HepG2 (cell line): ENCODE results near the gene RBP4. TPM values are rescaled to one million over a fixed set of nuclear protein-coding genes. Genes with fewer than 3 reads are reported as not detected.

Source experiments
- CEBPG ChIP-seq: IDR thresholded peaks from 2 replicates; pipeline ENCODE4 v1.6.1; 2016
- EP300 ChIP-seq, 3 experiments: sonication (generic) in 1 of 3; formaldehyde crosslinking in 1 of 3; IDR thresholded peaks; 2 replicates each; pipeline versions ENCODE4 v1.5.1 to v1.6.1; 2011 to 2020; ENCODE audit warnings: low read depth in 2 of 3, low read length in 2 of 3, borderline replicate concordance in 1 of 3, improper control_type of control experiment in 1 of 3, mild to moderate bottlenecking in 1 of 3, missing genetic modification reagents in 1 of 3, moderate library complexity in 1 of 3
- KDM3A ChIP-seq: IDR thresholded peaks from 2 replicates; pipeline ENCODE4 v1.6.1; 2018; ENCODE audit warnings: low read depth, missing compliant biosample characterization
- MED1 ChIP-seq: sonication (generic); formaldehyde crosslinking; IDR thresholded peaks from 2 replicates; pipeline ENCODE4 v1.4.0; 2020; ENCODE audit warnings: missing genetic modification reagents
- MTF2 ChIP-seq: sonication (generic); formaldehyde crosslinking; IDR thresholded peaks from 2 replicates; pipeline ENCODE4 v1.5.0; 2020; ENCODE audit warnings: missing genetic modification reagents, borderline replicate concordance
- NFATC3 ChIP-seq: sonication (generic); formaldehyde crosslinking; IDR thresholded peaks from 2 replicates; pipeline ENCODE4 v1.5.1; 2020; ENCODE audit warnings: mild to moderate bottlenecking, missing genetic modification reagents
- NR2C2 ChIP-seq: sonication (generic); formaldehyde crosslinking; IDR thresholded peaks from 2 replicates; pipeline ENCODE4 v1.4.0; 2020; ENCODE audit warnings: missing genetic modification reagents, mild to moderate bottlenecking, moderate library complexity, borderline replicate concordance
- SIN3A ChIP-seq: IDR thresholded peaks from 2 replicates; pipeline ENCODE4 v1.6.1; 2011; ENCODE audit warnings: low read depth, mild to moderate bottlenecking, control low read depth, low read length, borderline replicate concordance
- TCF12 ChIP-seq, 2 experiments: fragments of 450-650 bp in 1 of 2; sonication (generic) in 1 of 2; formaldehyde crosslinking in 1 of 2; IDR thresholded peaks; 2 replicates each; pipeline versions ENCODE4 v1.6.1 to v1.8.0; 2017 to 2022; ENCODE audit warnings: antibody characterized with exemption in 1 of 2, mild to moderate bottlenecking in 1 of 2, missing genetic modification reagents in 1 of 2, moderate library complexity in 1 of 2
- ZNF205 ChIP-seq: IDR thresholded peaks from 2 replicates; pipeline ENCODE4 v1.6.1; 2018; ENCODE audit warnings: missing biosample characterization, missing genetic modification reagents
- ZNF280D ChIP-seq: sonication (generic); formaldehyde crosslinking; IDR thresholded peaks from 2 replicates; pipeline ENCODE4 v1.5.1; 2020; ENCODE audit warnings: mild to moderate bottlenecking, missing genetic modification reagents
- ZNF33A ChIP-seq: sonication (generic); formaldehyde crosslinking; IDR thresholded peaks from 2 replicates; pipeline ENCODE4 v1.5.1; 2020; ENCODE audit warnings: missing genetic modification reagents, mild to moderate bottlenecking, moderate library complexity, borderline replicate concordance
- ZNF652 ChIP-seq: IDR thresholded peaks from 2 replicates; pipeline ENCODE4 v1.6.1; 2016; ENCODE audit warnings: low read depth, borderline replicate concordance
- ZSCAN30 ChIP-seq: sonication (generic); formaldehyde crosslinking; IDR thresholded peaks from 2 replicates; pipeline ENCODE4 v1.5.0; 2020; ENCODE audit warnings: mild to moderate bottlenecking, missing genetic modification reagents
- polyA plus RNA-seq, 8 experiments: library from polyadenylated mRNA; depleted of rRNA in 3 of 8; stranded (reverse) in 7 of 8; unstranded in 1 of 8; fragments of >200 nt; fragmentation: Illumina TruSeq in 4 of 8; extraction: Trizol in 4 of 8; gene quantifications; 2 replicates each; pipeline versions ENCODE4 v1.2.1 to v1.2.3, GENCODE V29; 2011 to 2016; ENCODE audit warnings: low read depth in 4 of 8, missing spikeins in 1 of 8, mixed read lengths in 1 of 8; ENCODE audit not compliant: insufficient read depth in 1 of 8
- total RNA-seq, 5 experiments: library from RNA; depleted of rRNA; stranded (reverse); fragments of >200 nt; fragmentation: Illumina TruSeq; extraction: Trizol; gene quantifications; 2 replicates each; pipeline ENCODE4 v1.2.3, GENCODE V29; 2016; ENCODE audit warnings: low read depth in 1 of 5
- TF ChIP-seq, protein P1 (sequence below): sonication (generic); formaldehyde crosslinking; IDR thresholded peaks from 2 replicates; pipeline ENCODE4 v1.4.0; 2020; ENCODE audit warnings: mild to moderate bottlenecking, missing genetic modification reagents

RBP4 gene
- total and polyA plus RNA-seq, 2 of the 13 experiments (the other 11 are each of a cell fraction or from before 2014, with no cell fraction given) = 642 to 931 TPM

DNA sequence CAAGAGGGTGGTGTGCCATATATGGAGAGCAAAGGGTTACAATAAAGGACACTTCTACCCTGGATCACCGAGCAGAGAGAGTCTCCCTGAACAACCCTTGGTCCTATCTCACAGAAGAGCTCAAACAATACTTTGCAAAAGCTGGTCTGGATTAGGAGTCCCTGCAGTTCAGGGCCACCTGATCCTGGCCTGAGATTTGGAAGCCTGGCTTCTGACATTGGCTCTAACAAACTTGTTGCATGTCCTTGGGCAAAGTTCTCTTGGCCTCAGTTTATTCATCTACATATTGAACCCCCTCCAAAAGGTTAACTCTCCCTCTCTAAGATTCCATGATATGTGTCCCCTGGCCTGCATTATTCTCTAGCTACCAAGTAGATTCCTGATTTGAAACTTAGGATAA, 1.7 kb downstream of the RBP4 start (continued):
- TF ChIP-seq, protein P1, sequence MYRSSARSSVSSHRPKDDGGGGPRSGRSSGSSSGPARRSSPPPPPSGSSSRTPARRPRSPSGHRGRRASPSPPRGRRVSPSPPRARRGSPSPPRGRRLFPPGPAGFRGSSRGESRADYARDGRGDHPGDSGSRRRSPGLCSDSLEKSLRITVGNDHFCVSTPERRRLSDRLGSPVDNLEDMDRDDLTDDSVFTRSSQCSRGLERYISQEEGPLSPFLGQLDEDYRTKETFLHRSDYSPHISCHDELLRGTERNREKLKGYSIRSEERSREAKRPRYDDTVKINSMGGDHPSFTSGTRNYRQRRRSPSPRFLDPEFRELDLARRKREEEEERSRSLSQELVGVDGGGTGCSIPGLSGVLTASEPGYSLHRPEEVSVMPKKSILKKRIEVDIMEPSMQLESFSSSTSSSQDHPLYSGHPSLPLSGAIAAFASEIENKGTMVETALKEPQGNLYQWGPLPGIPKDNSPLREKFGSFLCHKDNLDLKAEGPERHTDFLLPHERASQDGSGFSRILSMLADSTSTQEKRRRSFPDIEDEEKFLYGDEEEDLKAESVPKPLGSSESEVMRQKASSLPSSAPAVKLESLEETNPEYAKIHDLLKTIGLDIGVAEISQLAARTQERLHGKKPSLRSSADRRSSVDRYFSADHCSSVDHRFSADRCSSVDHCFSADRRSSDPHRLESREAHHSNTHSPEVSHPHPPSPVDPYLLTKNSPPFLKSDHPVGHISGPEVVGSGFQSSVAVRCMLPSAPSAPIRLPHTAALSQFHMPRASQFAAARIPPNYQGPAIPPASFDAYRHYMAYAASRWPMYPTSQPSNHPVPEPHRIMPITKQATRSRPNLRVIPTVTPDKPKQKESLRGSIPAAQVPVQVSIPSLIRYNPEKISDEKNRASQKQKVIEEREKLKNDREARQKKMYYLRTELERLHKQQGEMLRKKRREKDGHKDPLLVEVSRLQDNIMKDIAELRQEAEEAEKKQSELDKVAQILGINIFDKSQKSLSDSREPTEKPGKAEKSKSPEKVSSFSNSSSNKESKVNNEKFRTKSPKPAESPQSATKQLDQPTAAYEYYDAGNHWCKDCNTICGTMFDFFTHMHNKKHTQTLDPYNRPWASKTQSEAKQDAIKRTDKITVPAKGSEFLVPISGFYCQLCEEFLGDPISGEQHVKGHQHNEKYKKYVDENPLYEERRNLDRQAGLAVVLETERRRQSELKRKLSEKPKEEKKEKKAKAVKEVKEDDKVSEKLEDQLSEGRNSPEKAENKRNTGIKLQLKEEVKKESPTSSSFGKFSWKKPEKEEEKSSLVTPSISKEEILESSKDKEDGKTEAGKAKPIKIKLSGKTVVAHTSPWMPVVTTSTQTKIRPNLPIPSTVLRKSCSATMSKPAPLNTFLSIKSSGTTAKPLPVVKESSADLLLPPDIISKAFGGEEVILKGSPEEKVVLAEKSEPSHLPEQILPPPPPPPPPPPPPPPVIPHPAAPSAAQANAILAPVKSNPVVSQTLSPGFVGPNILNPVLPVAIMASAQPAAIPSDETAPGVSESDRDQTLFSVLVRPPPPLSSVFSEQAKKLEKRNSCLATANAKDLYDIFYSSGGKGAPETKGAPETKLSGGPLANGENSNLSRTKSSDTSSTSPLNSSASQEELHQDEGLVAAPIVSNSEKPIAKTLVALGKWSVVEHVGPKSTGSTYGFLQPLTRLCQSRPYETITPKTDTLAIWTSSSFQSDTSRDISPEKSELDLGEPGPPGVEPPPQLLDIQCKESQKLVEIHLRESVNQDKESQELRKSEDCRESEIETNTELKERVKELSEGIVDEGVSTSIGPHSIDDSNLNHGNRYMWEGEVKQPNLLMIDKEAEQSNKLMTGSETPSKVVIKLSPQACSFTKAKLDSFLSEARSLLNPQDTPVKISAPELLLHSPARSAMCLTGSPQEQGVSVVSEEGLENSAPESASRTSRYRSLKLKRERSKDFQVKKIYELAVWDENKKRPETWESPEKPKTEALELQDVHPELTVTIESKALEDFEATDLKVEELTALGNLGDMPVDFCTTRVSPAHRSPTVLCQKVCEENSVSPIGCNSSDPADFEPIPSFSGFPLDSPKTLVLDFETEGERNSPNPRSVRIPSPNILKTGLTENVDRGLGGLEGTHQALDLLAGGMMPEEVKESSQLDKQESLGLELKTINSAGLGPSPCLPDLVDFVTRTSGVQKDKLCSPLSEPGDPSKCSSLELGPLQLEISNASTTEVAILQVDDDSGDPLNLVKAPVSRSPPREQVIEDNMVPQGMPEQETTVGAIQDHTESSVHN = no peak
- TF ChIP-seq MED1 (CRISPR knock-in tag) (0 out of 2 replicates have a peak, but pooled peaks have one; percentile 13), ZNF280D (no peak), ZNF33A (CRISPR knock-in tag) (no peak), MTF2 (no peak), EP300 (IDR thresholded peaks at IDR 0.05; ENCODE audit: low read depth in 2 of 2, low read length in 2 of 2) (no peak), EP300 (CRISPR knock-in tag; IDR thresholded peaks at IDR 0.05; ENCODE audit: borderline replicate concordance) (no peak), NFATC3 (no peak), KDM3A (CRISPR knock-in tag) (no peak), ZNF652 (0 out of 2 replicates have a peak, but pooled peaks have one; percentile 43), TCF12 (IDR thresholded peaks at IDR 0.05) (no peak), TCF12 (CRISPR knock-in tag; IDR thresholded peaks at IDR 0.05) (no peak), ZNF205 (no peak), SIN3A (no peak), ZSCAN30 (CRISPR knock-in tag) (no peak), NR2C2 (CRISPR knock-in tag) (0 out of 2 replicates have a peak, but pooled peaks have one; percentile 12), CEBPG (CRISPR knock-in tag) (0 out of 2 replicates have a peak, but pooled peaks have one; percentile 3)
